Neural cell (in vitro differentiated cells): ENCODE measurements around the gene PLEKHA8.

Experiments
- CTCF ChIP-seq: fragments of 450-650 bp; IDR thresholded peaks from 2 replicates; pipeline ENCODE4 v1.5.1; 2014; ENCODE audit warnings: antibody characterized with exemption, mild to moderate bottlenecking, moderate library complexity; ENCODE audit not compliant: poor library complexity, severe bottlenecking
- EP300 ChIP-seq: fragments of 450-650 bp; conservative IDR thresholded peaks from 2 replicates; pipeline ENCODE4 v1.6.1; 2014; ENCODE audit warnings: antibody characterized with exemption, mild to moderate bottlenecking, moderate library complexity; ENCODE audit not compliant: poor library complexity, severe bottlenecking
- EZH2 ChIP-seq: fragments of 200-600, 300-800 bp; shearing (Covaris generic), sonication (generic); IDR thresholded peaks from 2 replicates; pipeline ENCODE4 v1.6.1; 2014; ENCODE audit warnings: antibody characterized with exemption, low read length, borderline replicate concordance, mild to moderate bottlenecking; ENCODE audit not compliant: insufficient read depth, poor library complexity, severe bottlenecking
- MXI1 ChIP-seq: fragments of 450-650 bp; conservative IDR thresholded peaks from 2 replicates; pipeline ENCODE4 v1.6.1; 2014; ENCODE audit warnings: antibody characterized with exemption, mild to moderate bottlenecking; ENCODE audit not compliant: poor library complexity, severe bottlenecking
- POLR2AphosphoS5 ChIP-seq: IDR thresholded peaks from 2 replicates; pipeline ENCODE4 v1.6.1; 2012
- RAD21 ChIP-seq: fragments of 450-650 bp; conservative IDR thresholded peaks from 2 replicates; pipeline ENCODE4 v1.6.1; 2014; ENCODE audit warnings: antibody characterized with exemption, mild to moderate bottlenecking, moderate library complexity
- REST ChIP-seq: IDR thresholded peaks from 2 replicates; pipeline ENCODE4 v1.6.1; 2012; ENCODE audit warnings: borderline replicate concordance
- SMC3 ChIP-seq: fragments of 450-650 bp; conservative IDR thresholded peaks from 2 replicates; pipeline ENCODE4 v1.6.1; 2014; ENCODE audit warnings: antibody characterized with exemption, mild to moderate bottlenecking, moderate library complexity; ENCODE audit not compliant: poor library complexity
- TAF1 ChIP-seq: IDR thresholded peaks from 2 replicates; pipeline ENCODE4 v1.6.1; 2012; ENCODE audit warnings: low read depth

GRCh38 chr7:29998489-29998888 lies 29.7 kb upstream of the PLEKHA8 start:
- TF ChIP-seq CTCF (no peak), EP300 (no peak), TAF1 (no peak), RAD21 (no peak), POLR2AphosphoS5 (no peak), EZH2 (no peak), MXI1 (no peak), REST (no peak), SMC3 (no peak)
